HepG2 (cell line): ENCODE data around the gene ZNF343. TPM values are rescaled to one million over a fixed set of nuclear protein-coding genes. Genes with fewer than 3 reads are reported as not detected.

Experiments used
- BCLAF1 ChIP-seq: fragments of 450-650 bp; IDR thresholded peaks from 2 replicates; pipeline ENCODE4 v1.6.1; 2017; ENCODE audit warnings: mild to moderate bottlenecking
- CEBPG ChIP-seq: IDR thresholded peaks from 2 replicates; pipeline ENCODE4 v1.6.1; 2016
- CHD4 ChIP-seq: fragments of 200-600 bp; sonication (generic); IDR thresholded peaks from 2 replicates; pipeline ENCODE4 v1.7.0; 2017; ENCODE audit warnings: mild to moderate bottlenecking, low read length, borderline replicate concordance
- CREB1 ChIP-seq, 2 experiments: fragments of 450-650 bp in 1 of 2; IDR thresholded peaks; 2 replicates each; pipeline ENCODE4 v1.6.1; 2016 to 2017; ENCODE audit warnings: control low read depth in 1 of 2, mild to moderate bottlenecking in 1 of 2, missing compliant biosample characterization in 1 of 2, missing genetic modification characterization in 1 of 2
- MXD1 ChIP-seq: sonication (generic); formaldehyde crosslinking; IDR thresholded peaks from 2 replicates; pipeline ENCODE4 v1.4.0; 2020; ENCODE audit warnings: mild to moderate bottlenecking, missing genetic modification reagents
- MZF1 ChIP-seq: sonication (generic); formaldehyde crosslinking; IDR thresholded peaks from 2 replicates; pipeline ENCODE4 v1.8.1; 2023; ENCODE audit warnings: mild to moderate bottlenecking, missing genetic modification reagents, borderline replicate concordance
- NKX3-1 ChIP-seq: sonication (generic); formaldehyde crosslinking; IDR thresholded peaks from 2 replicates; pipeline ENCODE4 v1.5.0; 2020; ENCODE audit warnings: missing genetic modification reagents
- REST ChIP-seq, 2 experiments: IDR thresholded peaks; 2 replicates each; pipeline ENCODE4 v1.6.1; 2011 to 2012; ENCODE audit warnings: low read length in 2 of 2, borderline replicate concordance in 1 of 2, low read depth in 1 of 2, mild to moderate bottlenecking in 1 of 2, moderate library complexity in 1 of 2
- SP4 ChIP-seq: sonication (generic); formaldehyde crosslinking; IDR thresholded peaks from 2 replicates; pipeline ENCODE4 v1.8.1; 2023; ENCODE audit warnings: mild to moderate bottlenecking, missing genetic modification reagents
- THYN1 ChIP-seq: sonication (generic); formaldehyde crosslinking; IDR thresholded peaks from 2 replicates; pipeline ENCODE4 v1.8.1; 2023; ENCODE audit warnings: low read depth, mild to moderate bottlenecking, moderate library complexity, missing genetic modification reagents, borderline replicate concordance
- ZNF124 ChIP-seq: sonication (generic); formaldehyde crosslinking; IDR thresholded peaks from 2 replicates; pipeline ENCODE4 v1.4.0; 2020; ENCODE audit warnings: missing genetic modification reagents
- ZNF264 ChIP-seq: sonication (generic); formaldehyde crosslinking; IDR thresholded peaks from 2 replicates; pipeline ENCODE4 v1.4.0; 2020; ENCODE audit warnings: missing genetic modification reagents
- ZNF30 ChIP-seq: sonication (generic); formaldehyde crosslinking; IDR thresholded peaks from 2 replicates; pipeline ENCODE4 v1.5.0; 2020; ENCODE audit warnings: mild to moderate bottlenecking, missing genetic modification reagents
- ZNF431 ChIP-seq: sonication (generic); formaldehyde crosslinking; IDR thresholded peaks from 2 replicates; pipeline ENCODE4 v1.9.0; 2022; ENCODE audit warnings: missing genetic modification reagents, low read depth, mild to moderate bottlenecking, borderline replicate concordance
- ZNF564 ChIP-seq: sonication (generic); formaldehyde crosslinking; IDR thresholded peaks from 2 replicates; pipeline ENCODE4 v1.8.1; 2023; ENCODE audit warnings: mild to moderate bottlenecking, missing genetic modification reagents
- ZNF670 ChIP-seq: sonication (generic); formaldehyde crosslinking; IDR thresholded peaks from 2 replicates; pipeline ENCODE4 v1.8.0; 2022; ENCODE audit warnings: mild to moderate bottlenecking, missing genetic modification reagents, borderline replicate concordance
- polyA plus RNA-seq, 8 experiments: library from polyadenylated mRNA; depleted of rRNA in 3 of 8; stranded (reverse) in 7 of 8; unstranded in 1 of 8; fragments of >200 nt; fragmentation: Illumina TruSeq in 4 of 8; extraction: Trizol in 4 of 8; gene quantifications; 2 replicates each; pipeline versions ENCODE4 v1.2.1 to v1.2.3, GENCODE V29; 2011 to 2016; ENCODE audit warnings: low read depth in 4 of 8, missing spikeins in 1 of 8, mixed read lengths in 1 of 8; ENCODE audit not compliant: insufficient read depth in 1 of 8
- total RNA-seq, 5 experiments: library from RNA; depleted of rRNA; stranded (reverse); fragments of >200 nt; fragmentation: Illumina TruSeq; extraction: Trizol; gene quantifications; 2 replicates each; pipeline ENCODE4 v1.2.3, GENCODE V29; 2016; ENCODE audit warnings: low read depth in 1 of 5
- TF ChIP-seq, protein P1 (sequence below): sonication (generic); formaldehyde crosslinking; IDR thresholded peaks from 2 replicates; pipeline ENCODE4 v1.5.1; 2020; ENCODE audit warnings: missing genetic modification reagents, mild to moderate bottlenecking, borderline replicate concordance
- TF ChIP-seq, protein P2 (sequence below): sonication (generic); formaldehyde crosslinking; IDR thresholded peaks from 2 replicates; pipeline ENCODE4 v1.4.0; 2020; ENCODE audit warnings: missing genetic modification reagents, low read depth, mild to moderate bottlenecking, borderline replicate concordance

Gene ZNF343
- total and polyA plus RNA-seq, 2 of the 13 experiments (the other 11 are each of a cell fraction or from before 2014, with no cell fraction given), result 16.4 to 22.1 TPM

DNA sequence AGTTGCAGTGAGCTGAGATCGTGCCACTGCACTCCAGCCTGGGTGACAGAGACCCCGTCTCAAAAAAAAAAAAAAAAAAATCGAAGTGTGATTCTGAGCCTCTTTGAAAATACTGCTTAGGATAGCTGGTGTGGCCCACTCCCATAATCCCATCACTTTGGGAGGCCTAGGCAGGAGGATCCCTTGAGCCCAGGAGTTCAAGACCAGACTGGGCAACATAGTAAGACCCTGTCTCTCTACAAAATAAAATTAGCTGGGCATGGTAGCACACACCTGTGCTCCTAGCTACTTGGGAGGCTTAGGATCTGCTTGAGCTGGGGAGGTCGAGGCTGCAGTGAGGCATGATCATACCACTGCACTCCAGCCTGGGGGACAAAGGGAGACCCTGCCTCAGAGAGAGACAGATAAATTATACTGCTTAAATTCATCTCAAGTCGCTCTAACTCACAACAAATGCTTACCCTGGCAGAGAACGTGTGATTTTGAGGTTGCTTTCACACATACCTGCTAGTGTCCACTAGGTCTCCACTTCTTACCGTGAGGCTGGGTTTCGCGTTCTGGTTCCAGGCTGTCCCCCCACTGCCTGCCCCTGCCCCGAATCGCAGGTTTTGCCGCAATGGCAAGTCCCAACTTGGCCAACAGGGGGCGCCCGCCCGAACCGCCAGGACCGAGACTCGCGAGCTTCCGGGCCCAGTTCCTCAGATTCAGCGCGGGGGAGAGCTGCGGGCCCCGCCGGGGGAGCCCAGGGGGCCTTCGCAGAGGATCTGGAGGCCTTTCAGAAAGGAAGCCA is 15.4 kb upstream of the ZNF343 start (continued):
- TF ChIP-seq CEBPG (CRISPR knock-in tag) (peak; percentile 39), ZNF431 (CRISPR knock-in tag) (0 out of 2 replicates have a peak, but pooled peaks have one; percentile 14), THYN1 (CRISPR knock-in tag) (no peak), ZNF670 (no peak), BCLAF1 (no peak), REST (IDR thresholded peaks at IDR 0.05; ENCODE audit: borderline replicate concordance in 1 of 2, low read depth in 1 of 2, low read length in 2 of 2) (no peak), CREB1 (IDR thresholded peaks at IDR 0.05) (no peak), CREB1 (CRISPR knock-in tag; IDR thresholded peaks at IDR 0.05) (no peak), NKX3-1 (CRISPR knock-in tag) (peak; percentile 76; the same call in 1 of the 2 replicates), ZNF30 (CRISPR knock-in tag) (0 out of 2 replicates have a peak, but pooled peaks have one; percentile 28), ZNF564 (peak; percentile 45; the same call in 1 of the 2 replicates), ZNF124 (no peak), MZF1 (CRISPR knock-in tag) (no peak), SP4 (peak; percentile 61; the same call in 1 of the 2 replicates), ZNF264 (CRISPR knock-in tag) (no peak; the same call in 1 of the 2 replicates), CHD4 (no peak), MXD1 (CRISPR knock-in tag) (peak; percentile 45; the same call in 1 of the 2 replicates)
- TF ChIP-seq, protein P1, sequence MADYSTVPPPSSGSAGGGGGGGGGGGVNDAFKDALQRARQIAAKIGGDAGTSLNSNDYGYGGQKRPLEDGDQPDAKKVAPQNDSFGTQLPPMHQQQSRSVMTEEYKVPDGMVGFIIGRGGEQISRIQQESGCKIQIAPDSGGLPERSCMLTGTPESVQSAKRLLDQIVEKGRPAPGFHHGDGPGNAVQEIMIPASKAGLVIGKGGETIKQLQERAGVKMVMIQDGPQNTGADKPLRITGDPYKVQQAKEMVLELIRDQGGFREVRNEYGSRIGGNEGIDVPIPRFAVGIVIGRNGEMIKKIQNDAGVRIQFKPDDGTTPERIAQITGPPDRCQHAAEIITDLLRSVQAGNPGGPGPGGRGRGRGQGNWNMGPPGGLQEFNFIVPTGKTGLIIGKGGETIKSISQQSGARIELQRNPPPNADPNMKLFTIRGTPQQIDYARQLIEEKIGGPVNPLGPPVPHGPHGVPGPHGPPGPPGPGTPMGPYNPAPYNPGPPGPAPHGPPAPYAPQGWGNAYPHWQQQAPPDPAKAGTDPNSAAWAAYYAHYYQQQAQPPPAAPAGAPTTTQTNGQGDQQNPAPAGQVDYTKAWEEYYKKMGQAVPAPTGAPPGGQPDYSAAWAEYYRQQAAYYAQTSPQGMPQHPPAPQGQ, result no peak
- TF ChIP-seq, protein P2, sequence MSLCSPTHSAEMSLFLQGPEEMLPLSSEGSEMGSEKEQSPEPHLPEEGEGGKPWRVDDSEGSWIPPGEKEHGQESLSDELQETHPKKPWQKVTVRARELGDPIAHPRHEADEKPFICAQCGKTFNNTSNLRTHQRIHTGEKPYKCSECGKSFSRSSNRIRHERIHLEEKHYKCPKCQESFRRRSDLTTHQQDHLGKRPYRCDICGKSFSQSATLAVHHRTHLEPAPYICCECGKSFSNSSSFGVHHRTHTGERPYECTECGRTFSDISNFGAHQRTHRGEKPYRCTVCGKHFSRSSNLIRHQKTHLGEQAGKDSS (CRISPR knock-in tag), result peak; percentile 95
